H9 (cell line): ENCODE data around the gene TARBP2. TPM values are rescaled to one million over a fixed set of nuclear protein-coding genes. Genes with fewer than 3 reads are reported as not detected.

Source experiments
- DNase-seq: peaks from one replicate; pipeline ENCODE4 v3.0.0-alpha.2; 2017
- H2AFZ ChIP-seq: one replicate; pipeline ENCODE4 v1.6.1; 2013; ENCODE audit warnings: mild to moderate bottlenecking, low read length, control low read depth, moderate library complexity
- H2AK5ac ChIP-seq: 2 replicates; pipeline ENCODE4 v1.6.1; 2013; ENCODE audit warnings: low read length, control low read depth, mixed read lengths; ENCODE audit not compliant: insufficient read length
- H2BK120ac ChIP-seq: one replicate; pipeline ENCODE4 v1.6.1; 2013; ENCODE audit warnings: low read depth, mild to moderate bottlenecking, low read length, control low read depth, inconsistent platforms; ENCODE audit not compliant: poor library complexity, severe bottlenecking
- H2BK12ac ChIP-seq: 2 replicates; pipeline ENCODE4 v1.6.1; 2013; ENCODE audit warnings: low read length, control low read depth, mixed read lengths, low read depth; ENCODE audit not compliant: insufficient read length
- H2BK15ac ChIP-seq: 2 replicates; pipeline ENCODE4 v1.6.1; 2013; ENCODE audit warnings: low read depth, low read length, control low read depth
- H2BK20ac ChIP-seq: one replicate; pipeline ENCODE4 v1.6.1; 2013; ENCODE audit warnings: low read depth, mild to moderate bottlenecking, low read length, control low read depth, inconsistent platforms; ENCODE audit not compliant: poor library complexity, severe bottlenecking
- H2BK5ac ChIP-seq: 2 replicates; pipeline ENCODE4 v1.6.1; 2013; ENCODE audit warnings: low read length, control low read depth, mixed read lengths; ENCODE audit not compliant: insufficient read length
- H3K14ac ChIP-seq: 2 replicates; pipeline ENCODE4 v1.6.1; 2013; ENCODE audit warnings: low read length, control low read depth; ENCODE audit not compliant: insufficient read depth
- H3K18ac ChIP-seq: 2 replicates; pipeline ENCODE4 v1.6.1; 2013; ENCODE audit warnings: low read depth, mild to moderate bottlenecking, mixed read lengths, low read length, control low read depth; ENCODE audit not compliant: insufficient read length
- H3K23ac ChIP-seq: 2 replicates; pipeline ENCODE4 v1.6.1; 2013; ENCODE audit warnings: low read length, control low read depth, mixed read lengths, low read depth; ENCODE audit not compliant: insufficient read length
- H3K23me2 ChIP-seq: 2 replicates; pipeline ENCODE4 v1.6.1; 2013; ENCODE audit warnings: low read depth, mild to moderate bottlenecking, mixed read lengths, low read length, control low read depth; ENCODE audit not compliant: insufficient read length, poor library complexity, severe bottlenecking
- H3K27ac ChIP-seq: 2 replicates; pipeline ENCODE4 v1.5.1; 2013; ENCODE audit warnings: low read length, control low read depth, mixed read lengths, low read depth; ENCODE audit not compliant: insufficient read length
- H3K27me3 ChIP-seq: 2 replicates; pipeline ENCODE4 v1.6.1; 2013; ENCODE audit warnings: low read length, control low read depth, inconsistent platforms; ENCODE audit not compliant: insufficient read depth
- H3K4ac ChIP-seq: 2 replicates; pipeline ENCODE4 v1.6.1; 2013; ENCODE audit warnings: low read depth, mild to moderate bottlenecking, control low read depth, inconsistent platforms, low read length, moderate library complexity
- H3K4me1 ChIP-seq: 2 replicates; pipeline ENCODE4 v1.6.1; 2013; ENCODE audit warnings: low read length, control low read depth, inconsistent platforms; ENCODE audit not compliant: insufficient read depth
- H3K4me2 ChIP-seq: 2 replicates; pipeline ENCODE4 v1.6.1; 2013; ENCODE audit warnings: low read length, control low read depth, mixed read lengths; ENCODE audit not compliant: insufficient read length, insufficient read depth
- H3K56ac ChIP-seq: 2 replicates; pipeline ENCODE4 v1.6.1; 2013; ENCODE audit warnings: low read depth, mild to moderate bottlenecking, mixed read lengths, low read length, control low read depth; ENCODE audit not compliant: insufficient read length
- H3K79me1 ChIP-seq: 2 replicates; pipeline ENCODE4 v1.6.1; 2013; ENCODE audit warnings: low read depth, mild to moderate bottlenecking, moderate library complexity, low read length, control low read depth, inconsistent platforms; ENCODE audit not compliant: insufficient read depth, poor library complexity, severe bottlenecking
- H3K79me2 ChIP-seq: 2 replicates; pipeline ENCODE4 v1.6.1; 2013; ENCODE audit warnings: low read length, control low read depth, inconsistent platforms; ENCODE audit not compliant: insufficient read depth
- H3K9ac ChIP-seq: 2 replicates; pipeline ENCODE4 v1.6.1; 2013; ENCODE audit warnings: low read length, control low read depth, mixed read lengths; ENCODE audit not compliant: insufficient read length; ENCODE audit errors: extremely low read depth
- H3K9me3 ChIP-seq: one replicate; pipeline ENCODE4 v1.6.1; 2013; ENCODE audit warnings: low read depth, low read length, inconsistent platforms; ENCODE audit not compliant: control insufficient read depth
- H3T11ph ChIP-seq: one replicate; pipeline ENCODE4 v1.6.1; 2013; ENCODE audit warnings: mild to moderate bottlenecking, low read length, control low read depth, inconsistent platforms
- H4K20me1 ChIP-seq: one replicate; pipeline ENCODE4 v1.6.1; 2013; ENCODE audit not compliant: control insufficient read depth, insufficient read length, insufficient read depth
- H4K5ac ChIP-seq: 2 replicates; pipeline ENCODE4 v1.6.1; 2013; ENCODE audit warnings: low read depth, mild to moderate bottlenecking, mixed read lengths, low read length, control low read depth; ENCODE audit not compliant: insufficient read length
- H4K8ac ChIP-seq: replicated peaks from 2 replicates; pipeline ENCODE4 v1.6.1; 2013; ENCODE audit warnings: low read length, control low read depth, mixed read lengths, low read depth; ENCODE audit not compliant: insufficient read length
- H4K91ac ChIP-seq: 2 replicates; pipeline ENCODE4 v1.6.1; 2013; ENCODE audit warnings: low read depth, mild to moderate bottlenecking, moderate library complexity, mixed read lengths, low read length, control low read depth; ENCODE audit not compliant: insufficient read length
- H3K27ac Mint-ChIP-seq, 3 experiments: 2 replicates in 2 of 3; 3 replicates in 1 of 3; pipeline ENCODE4 v1.8.0; 2020 to 2021; ENCODE audit warnings: mixed read lengths in 3 of 3, mild to moderate bottlenecking in 1 of 3, moderate library complexity in 1 of 3
- H3K27me3 Mint-ChIP-seq: 2 replicates; pipeline ENCODE4 v1.8.0; 2021; ENCODE audit warnings: low read depth, mild to moderate bottlenecking, moderate library complexity, mixed read lengths
- H3K36me3 Mint-ChIP-seq, 3 experiments: 2 replicates in 2 of 3; 3 replicates in 1 of 3; pipeline ENCODE4 v1.8.0; 2020 to 2021; ENCODE audit warnings: low read depth in 3 of 3, mixed read lengths in 3 of 3; ENCODE audit not compliant: insufficient read depth in 1 of 3
- H3K4me1 Mint-ChIP-seq, 2 experiments: 2 replicates each; pipeline ENCODE4 v1.8.0; 2020; ENCODE audit warnings: mixed read lengths in 2 of 2
- H3K4me3 Mint-ChIP-seq, 2 experiments: 2 replicates in 1 of 2; 3 replicates in 1 of 2; pipeline ENCODE4 v1.8.0; 2020 to 2021; ENCODE audit warnings: mild to moderate bottlenecking in 2 of 2, mixed read lengths in 2 of 2, moderate library complexity in 1 of 2
- H3K9me3 Mint-ChIP-seq, 2 experiments: 2 replicates in 1 of 2; 3 replicates in 1 of 2; pipeline ENCODE4 v1.8.0; 2020; ENCODE audit warnings: mild to moderate bottlenecking in 2 of 2, mixed read lengths in 2 of 2, moderate library complexity in 1 of 2
- WGBS: extraction: QIAGEN DNeasy Blood & Tissue Kit; methylation state at CpG from one replicate; pipeline ENCODE4 v1.1.7; 2013; ENCODE audit warnings: missing lambda C conversion rate, low lambda C conversion rate, mixed read lengths; ENCODE audit not compliant: insufficient read length; ENCODE audit errors: extremely low coverage; 5-methylcytosine and 5-hydroxymethylcytosine counted together
- total RNA-seq: library from RNA; stranded (reverse); gene quantifications from 2 replicates; pipeline ENCODE4 v1.2.1, GENCODE V29; 2021
- TF ChIP-seq, protein P1 (sequence below): fragments of 200-600 bp; sonication (generic); conservative IDR thresholded peaks from 3 replicates; pipeline ENCODE4 v1.8.0; 2021; ENCODE audit warnings: antibody characterized with exemption, mild to moderate bottlenecking

Gene TARBP2
- total RNA-seq, 1 experiment from 2014 or later, result 79.2 TPM

DNA sequence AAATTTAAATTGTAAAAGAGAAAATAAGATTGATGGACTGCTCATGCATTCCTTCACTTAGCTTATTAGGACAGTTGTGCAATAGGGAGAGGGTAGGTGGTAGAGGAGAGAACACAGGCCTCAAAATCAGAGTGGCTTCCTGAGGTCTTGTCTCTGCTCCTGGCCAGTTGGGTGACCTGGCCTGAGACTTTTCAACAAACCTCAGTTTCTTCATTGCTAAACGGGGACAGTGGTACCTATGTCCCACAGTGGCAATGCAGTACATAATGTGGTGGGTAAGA is 4.4 kb upstream of the TARBP2 start:
- H4K20me1 ChIP-seq, result no peaks in the 10 kb centered on the region
- no peak overlapping the region for H2AK5ac ChIP-seq
- peaks cover 0 to 11% (median 1%) of the 10 kb centered on the region in 3 experiments; a peak in 1 of 7 replicates for H3K36me3 Mint-ChIP-seq
- no peak overlapping the region for H3T11ph ChIP-seq
- no peak overlapping the region for H2BK15ac ChIP-seq
- H3K27ac Mint-ChIP-seq, result peak overlapping the region in 1 of 3 experiments; percentile 94; a peak in 2 of 7 replicates
- no peaks in the 10 kb centered on the region for H3K9me3 Mint-ChIP-seq
- H3K23me2 ChIP-seq, result peaks cover 29% of the 10 kb centered on the region
- H3K4me1 ChIP-seq, result peaks cover 6% of the 10 kb centered on the region; the same call in 1 of the 2 replicates
- H3K4me2 ChIP-seq, result no peak overlapping the region
- no peak overlapping the region for H3K14ac ChIP-seq
- no peak overlapping the region for H4K5ac ChIP-seq
- WGBS, result no CpG with 5 or more reads among the region's 1 CpG
- TF ChIP-seq, protein P1, sequence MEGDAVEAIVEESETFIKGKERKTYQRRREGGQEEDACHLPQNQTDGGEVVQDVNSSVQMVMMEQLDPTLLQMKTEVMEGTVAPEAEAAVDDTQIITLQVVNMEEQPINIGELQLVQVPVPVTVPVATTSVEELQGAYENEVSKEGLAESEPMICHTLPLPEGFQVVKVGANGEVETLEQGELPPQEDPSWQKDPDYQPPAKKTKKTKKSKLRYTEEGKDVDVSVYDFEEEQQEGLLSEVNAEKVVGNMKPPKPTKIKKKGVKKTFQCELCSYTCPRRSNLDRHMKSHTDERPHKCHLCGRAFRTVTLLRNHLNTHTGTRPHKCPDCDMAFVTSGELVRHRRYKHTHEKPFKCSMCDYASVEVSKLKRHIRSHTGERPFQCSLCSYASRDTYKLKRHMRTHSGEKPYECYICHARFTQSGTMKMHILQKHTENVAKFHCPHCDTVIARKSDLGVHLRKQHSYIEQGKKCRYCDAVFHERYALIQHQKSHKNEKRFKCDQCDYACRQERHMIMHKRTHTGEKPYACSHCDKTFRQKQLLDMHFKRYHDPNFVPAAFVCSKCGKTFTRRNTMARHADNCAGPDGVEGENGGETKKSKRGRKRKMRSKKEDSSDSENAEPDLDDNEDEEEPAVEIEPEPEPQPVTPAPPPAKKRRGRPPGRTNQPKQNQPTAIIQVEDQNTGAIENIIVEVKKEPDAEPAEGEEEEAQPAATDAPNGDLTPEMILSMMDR, result no peak
- H3K9me3 ChIP-seq, result no peaks in the 10 kb centered on the region
- no peak overlapping the region for H2BK12ac ChIP-seq
- H3K18ac ChIP-seq, result no peak overlapping the region
- H2AFZ ChIP-seq, result no peak overlapping the region
- no peaks in the 10 kb centered on the region; the same call in 1 of the 2 replicates for H3K27me3 Mint-ChIP-seq
- H4K91ac ChIP-seq, result no peak overlapping the region
- H3K27ac ChIP-seq, result no peak overlapping the region
- peaks cover 2% of the 10 kb centered on the region for H3K79me1 ChIP-seq
- H4K8ac ChIP-seq, result no peak overlapping the region
- no peak overlapping the region for H3K56ac ChIP-seq
- H2BK20ac ChIP-seq, result no peak overlapping the region
- H3K27me3 ChIP-seq, result no peaks in the 10 kb centered on the region
- no peaks in the 10 kb centered on the region; the same call in 1 of the 2 replicates for H3K79me2 ChIP-seq
- no peak overlapping the region for H2BK5ac ChIP-seq
- no peak for DNase-seq
- no peak overlapping the region for H2BK120ac ChIP-seq
- H3K4me1 Mint-ChIP-seq, result peaks cover 59 to 64% of the 10 kb centered on the region in 2 experiments
- no peak overlapping the region for H3K4ac ChIP-seq
- no peak overlapping the region for H3K9ac ChIP-seq
- no peak overlapping the region for H3K23ac ChIP-seq
- no peak overlapping the region; a peak in 1 of 5 replicates for H3K4me3 Mint-ChIP-seq
